NCI-H2227 treated with DMSO at 0.1 percent for 48 hours (cell line): ENCODE data around the gene NBEAL1.
"Not testable (repeated sequence)": the region's sequence is repeated elsewhere in the genome, so short reads cannot be mapped to it uniquely, and the experiment has no call there.

ENCODE experiments used
- DNase-seq: peaks from one replicate; lab custom pipeline; 2025; lab: John Stamatoyannopoulos, UW

The NBEAL1 gene

DNA sequence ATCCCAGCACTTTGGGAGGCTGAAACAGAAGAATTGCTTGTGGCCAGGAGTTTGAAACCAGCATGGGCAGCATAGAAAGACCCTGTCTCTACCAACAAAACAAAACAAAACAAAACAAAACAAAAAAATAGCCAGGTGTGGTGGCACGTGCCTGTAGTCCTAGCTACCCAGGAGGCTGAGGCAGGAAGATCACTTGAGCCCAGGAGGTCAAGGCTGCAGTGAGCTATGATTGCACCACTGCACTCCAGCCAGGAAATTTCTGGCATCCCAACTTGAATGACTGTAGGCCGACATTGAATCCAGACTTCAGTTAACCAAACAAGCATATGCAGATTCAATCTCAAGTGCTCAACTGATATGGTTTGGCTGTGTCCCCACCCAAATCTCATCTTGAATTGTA lies 215.0 kb downstream of the NBEAL1 start:
- DNase-seq, result not testable (repeated sequence)

GRCh38 chr2:203237346-203238238 lies 222.9 kb downstream of the NBEAL1 start:
- peak; percentile 33 for DNase-seq

DNA sequence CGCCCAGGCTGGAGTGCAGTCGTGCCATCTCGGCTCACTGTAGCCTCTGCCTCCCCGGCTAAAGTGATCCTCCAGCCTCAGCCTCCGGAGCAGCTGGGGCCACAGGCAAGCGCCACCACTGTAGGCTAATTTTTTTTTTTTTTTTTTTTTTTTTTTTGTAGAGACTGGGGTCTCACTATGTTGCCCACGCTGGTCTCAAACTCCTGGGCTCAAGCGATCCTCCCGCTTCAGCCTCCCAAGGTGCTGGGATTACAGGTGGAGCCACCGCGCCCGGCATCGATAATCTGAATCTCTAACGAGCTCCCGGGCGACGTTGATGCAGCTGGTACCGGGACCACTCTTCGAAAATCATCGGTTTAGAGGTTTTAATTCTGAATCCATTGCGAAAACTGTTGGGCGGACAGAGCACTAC lies 223.6 kb downstream of the NBEAL1 start:
- no peak for DNase-seq

DNA sequence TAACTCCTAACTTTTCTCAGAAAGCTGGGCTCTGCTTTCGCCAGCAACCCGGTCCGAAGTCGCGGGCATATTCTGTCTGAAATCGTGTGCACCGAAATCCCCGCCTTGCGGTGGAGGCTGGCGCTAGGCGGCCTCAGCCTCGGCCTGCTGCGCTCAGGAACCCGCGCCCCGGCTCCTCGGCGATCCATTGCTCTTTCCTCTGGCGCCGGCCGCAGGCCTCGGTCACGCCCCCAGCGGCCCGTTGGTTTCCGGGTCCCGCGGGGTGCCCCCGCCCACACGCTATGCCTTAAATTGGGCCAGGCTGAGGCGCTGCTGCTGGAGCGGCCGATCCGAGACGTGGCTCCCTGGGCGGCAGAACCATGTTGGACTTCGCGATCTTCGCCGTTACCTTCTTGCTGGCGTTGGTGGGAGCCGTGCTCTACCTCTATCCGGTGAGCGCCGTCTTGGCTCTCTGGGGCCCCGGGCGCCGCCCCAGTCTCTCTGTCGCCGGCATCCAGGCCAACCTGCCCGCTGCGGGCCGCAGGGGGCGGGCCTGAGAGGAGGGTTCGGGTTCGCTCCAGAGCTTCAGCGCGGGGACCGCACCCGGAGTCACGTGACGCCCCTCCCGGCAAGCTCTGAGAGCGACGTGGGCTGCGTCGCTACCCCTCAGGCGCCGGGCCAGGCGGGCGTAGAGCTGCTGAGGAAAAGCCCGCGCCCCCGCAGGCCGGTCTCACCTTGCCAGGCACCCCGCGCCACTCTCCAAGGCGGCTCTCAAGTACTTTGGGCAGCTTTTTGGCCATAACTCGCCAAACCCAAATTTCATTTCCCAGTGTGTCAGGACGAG lies 224.2 kb downstream of the NBEAL1 start, which contains the start of gene CYP20A1:
CYP20A1 (plus strand) TSS at position 315 of the 823 bp plus-strand sequence; CDS start at position 360, 45 bp downstream.
- peak; percentile 99 for DNase-seq

- no peak for DNase-seq
These were observed 225.8 kb downstream of the NBEAL1 start for GRCh38 chr2:203240491-203240890.

GRCh38 chr2:203242518-203242917 lies 227.8 kb downstream of the NBEAL1 start:
- no peak for DNase-seq

DNA sequence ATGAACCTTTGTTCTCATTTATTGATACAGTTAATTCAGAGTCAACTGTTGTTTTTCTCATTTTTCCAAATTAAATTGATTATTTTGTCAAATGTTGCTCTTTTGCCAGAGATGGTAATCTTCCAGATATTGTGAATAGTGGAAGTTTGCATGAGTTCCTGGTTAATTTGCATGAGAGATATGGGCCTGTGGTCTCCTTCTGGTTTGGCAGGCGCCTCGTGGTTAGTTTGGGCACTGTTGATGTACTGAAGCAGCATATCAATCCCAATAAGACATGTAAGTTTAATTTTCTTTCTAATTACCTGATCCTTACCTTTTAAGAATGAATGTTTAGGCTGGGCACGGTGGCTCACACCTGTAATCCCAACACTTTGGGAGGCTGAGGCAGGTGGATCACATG lies 232.0 kb downstream of the NBEAL1 start:
- no peak for DNase-seq

- DNase-seq, result no peak
These were observed 238.1 kb downstream of the NBEAL1 start for GRCh38 chr2:203252818-203253217.

DNA sequence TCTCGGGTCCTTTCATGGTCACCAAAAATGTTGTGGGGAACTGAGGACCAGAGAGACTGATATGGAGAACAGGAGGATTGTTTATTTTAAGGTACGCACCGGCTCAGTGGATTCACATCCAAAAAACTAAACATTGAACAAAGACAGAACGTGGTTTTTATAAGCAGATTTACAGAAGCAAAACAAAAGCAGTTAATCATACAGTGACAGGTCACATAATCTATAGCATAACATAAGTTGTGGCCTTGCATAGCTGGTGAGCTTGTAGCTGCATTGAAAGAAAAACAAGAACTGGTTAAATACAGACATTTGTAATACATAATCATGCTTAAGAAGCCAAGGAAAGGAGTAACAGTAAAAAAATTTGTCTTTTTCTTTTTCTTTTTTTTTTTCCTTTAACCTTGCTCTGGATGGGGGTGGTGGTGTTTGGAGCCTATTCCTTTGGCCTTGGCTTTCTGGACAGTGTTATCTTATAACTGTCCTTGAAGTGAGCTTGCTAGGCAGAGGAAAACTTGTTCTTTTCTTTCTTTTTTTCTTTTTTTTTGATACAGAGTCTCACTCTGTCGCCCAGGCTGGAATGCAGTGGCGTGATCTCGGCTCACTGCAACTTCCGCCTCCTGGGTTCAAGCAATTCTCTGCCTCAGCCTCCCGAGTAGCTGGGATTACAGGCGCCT lies 238.9 kb downstream of the NBEAL1 start:
- not testable (repeated sequence) for DNase-seq

DNA sequence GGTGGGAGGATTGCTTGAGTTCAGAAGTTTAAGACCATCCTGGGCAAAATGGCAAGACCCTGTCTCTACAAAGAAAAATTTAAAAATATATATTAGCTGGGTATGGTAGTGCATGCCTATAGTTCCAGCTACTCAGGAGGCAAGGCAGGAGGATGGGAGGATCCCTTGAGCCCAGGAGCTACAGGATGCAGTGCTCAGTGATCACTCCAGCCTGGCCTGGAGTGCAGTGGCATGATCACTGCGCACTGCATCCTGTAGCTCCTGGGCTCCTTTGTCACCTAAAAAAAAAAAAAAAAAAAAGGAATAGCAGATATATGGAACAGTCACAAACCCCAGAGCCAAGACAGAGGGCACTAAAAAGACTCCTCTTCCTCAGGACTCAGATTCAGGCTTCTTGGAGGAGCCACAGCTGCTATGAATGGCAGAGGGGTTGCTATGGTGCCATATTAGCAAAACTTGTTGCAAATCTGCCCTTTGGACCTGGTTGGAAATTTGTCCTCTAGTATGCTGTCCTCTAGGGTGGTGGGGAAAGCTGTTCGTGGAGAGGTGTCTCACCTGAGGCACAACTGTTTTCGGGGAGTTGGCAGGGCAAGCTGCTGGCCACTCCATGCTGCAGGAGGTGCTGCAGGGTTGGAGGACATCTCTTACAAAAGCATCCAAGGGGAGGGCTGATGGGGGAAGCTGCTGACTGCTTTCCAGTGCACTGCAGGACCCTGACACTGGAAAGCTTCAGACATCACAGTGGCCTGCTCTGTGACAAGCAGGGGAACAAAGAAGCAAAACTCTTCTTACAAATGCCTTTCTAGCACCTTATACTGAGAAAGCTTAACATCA lies 246.9 kb downstream of the NBEAL1 start:
- no peak for DNase-seq
